Measurements from ENCODE around the gene CHN1.

The CHN1 gene

DNA sequence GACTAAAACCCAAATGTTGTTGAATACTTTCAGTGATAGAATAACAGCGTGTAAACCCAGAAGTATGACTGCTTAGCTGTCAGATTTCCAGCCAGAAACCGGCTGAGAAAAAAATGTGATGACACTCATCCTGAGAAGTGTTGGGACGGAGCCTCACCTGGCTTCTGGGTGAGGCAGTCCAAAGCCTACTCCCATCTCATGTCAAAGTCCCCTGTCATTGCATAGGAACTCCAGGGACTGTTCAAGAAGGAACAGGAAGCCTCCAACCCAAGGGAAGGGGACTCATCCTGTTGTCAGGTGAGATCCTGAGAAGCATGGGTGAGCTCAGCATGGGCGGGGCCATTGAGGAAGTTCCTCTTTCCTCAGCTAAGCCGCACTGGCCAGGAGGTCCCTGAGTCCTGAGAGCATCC lies 229.6 kb downstream of the CHN1 start:
- in situ Hi-C loops (cut with MboI; ENCODE audit: low sequenced_read_pairs), result no loop called here

DNA sequence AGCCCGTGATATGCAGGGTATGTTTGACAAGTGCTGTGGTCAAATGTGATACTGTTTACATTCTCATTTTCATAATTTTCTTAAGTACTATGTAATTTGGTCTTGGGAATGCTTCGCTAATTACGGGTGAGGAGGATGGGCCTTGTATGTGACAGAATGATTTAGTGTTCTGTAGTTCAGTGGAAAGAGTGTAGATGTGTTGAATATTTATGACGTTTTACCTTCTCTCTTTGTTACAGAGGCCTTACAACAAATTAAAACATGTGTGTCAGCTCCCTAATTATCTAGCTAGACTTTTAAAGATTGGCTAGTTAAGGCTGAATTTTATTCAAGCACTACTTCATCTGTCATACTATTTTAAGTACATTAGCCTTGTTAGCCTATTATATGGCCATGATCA lies 230.3 kb downstream of the CHN1 start:
- in situ Hi-C loops (cut with MboI; ENCODE audit: low sequenced_read_pairs), result loop anchor here (25.0 kb wide), 1 partner anchor 212 kb away; no protein-coding TSS in a partner anchor

DNA sequence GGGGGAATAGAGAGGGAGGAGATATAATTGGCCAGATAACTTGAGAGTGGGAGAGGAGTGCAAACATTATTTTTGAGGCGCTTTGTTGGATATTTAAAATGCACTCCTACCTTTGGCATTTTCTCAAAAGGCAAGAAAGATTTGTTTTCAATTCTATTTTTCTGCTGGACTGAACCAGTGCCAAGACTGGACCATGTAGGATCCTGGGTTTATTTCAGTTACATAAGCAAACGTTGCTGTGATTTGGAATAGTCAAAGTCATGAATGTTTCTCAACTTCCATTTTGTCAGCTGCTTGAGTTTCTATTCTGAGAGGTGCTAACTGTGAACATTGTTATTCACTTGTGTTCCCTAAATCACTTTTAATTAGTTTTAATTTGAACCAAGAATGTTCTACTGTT lies 232.0 kb downstream of the CHN1 start:
- in situ Hi-C loops (cut with MboI; ENCODE audit: low sequenced_read_pairs), result loop anchor here (25.0 kb wide), 1 partner anchor 214 kb away; no protein-coding TSS in a partner anchor

DNA sequence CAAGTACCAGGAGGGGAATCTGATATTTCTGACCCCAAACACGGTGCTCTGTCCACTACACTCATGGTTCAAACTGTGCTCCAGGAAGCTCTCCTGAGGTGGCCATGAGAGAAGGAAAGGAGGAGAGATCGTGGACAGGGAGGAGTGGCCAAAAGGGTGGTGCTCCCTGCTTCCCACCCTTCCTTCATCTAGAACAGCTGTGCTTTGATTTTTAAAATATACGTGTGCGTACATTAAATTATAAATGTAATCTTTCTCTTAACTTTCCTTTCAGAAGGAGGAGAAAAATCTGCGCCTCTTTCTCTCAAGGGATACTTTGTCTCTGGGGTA lies 232.7 kb downstream of the CHN1 start:
- in situ Hi-C loops (cut with MboI; ENCODE audit: low sequenced_read_pairs), result loop anchor here (25.0 kb wide), 1 partner anchor 215 kb away; no protein-coding TSS in a partner anchor

DNA sequence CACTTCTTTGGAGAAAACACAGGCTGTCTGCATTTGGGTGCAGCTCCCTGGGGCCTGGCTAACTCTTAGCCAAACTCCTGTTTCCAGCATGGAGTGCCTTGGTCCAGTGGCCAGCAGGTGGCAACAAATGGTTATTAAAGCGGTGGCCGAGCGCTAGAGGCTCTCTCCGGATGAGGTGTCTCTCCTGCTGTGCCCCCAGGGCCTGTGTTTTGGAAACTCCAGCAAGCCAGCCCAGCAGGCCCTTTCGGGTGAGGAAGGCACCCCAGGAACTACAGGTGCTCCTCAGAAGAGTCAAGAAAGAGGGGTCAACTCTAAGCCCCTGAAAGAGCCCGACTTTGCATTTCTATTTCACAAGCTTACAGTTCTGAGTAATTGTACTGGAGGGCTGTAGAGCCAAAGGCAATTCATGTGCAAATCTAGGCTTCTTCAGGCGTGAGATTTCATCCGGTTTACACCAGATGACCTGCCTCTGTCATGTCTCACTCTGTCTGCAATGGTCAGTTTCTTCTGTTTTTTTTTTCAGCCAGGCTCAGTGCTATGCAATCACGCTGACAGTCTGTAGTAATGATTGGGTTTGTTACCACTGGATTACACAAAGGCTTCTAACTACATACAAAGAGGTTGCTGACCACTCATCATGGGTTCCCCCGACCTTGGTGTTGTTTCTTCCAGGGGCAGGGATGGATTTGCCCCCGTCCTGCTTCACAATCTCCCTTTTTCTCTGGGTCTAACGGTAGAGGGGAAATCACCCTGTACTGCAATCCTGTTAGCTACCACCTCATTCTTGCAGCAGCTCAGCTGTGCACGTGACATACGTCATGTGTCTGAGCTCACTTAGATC lies 233.3 kb downstream of the CHN1 start:
- in situ Hi-C loops (cut with MboI; ENCODE audit: low sequenced_read_pairs), result loop anchor here (25.0 kb wide), 1 partner anchor 215 kb away; no protein-coding TSS in a partner anchor

DNA sequence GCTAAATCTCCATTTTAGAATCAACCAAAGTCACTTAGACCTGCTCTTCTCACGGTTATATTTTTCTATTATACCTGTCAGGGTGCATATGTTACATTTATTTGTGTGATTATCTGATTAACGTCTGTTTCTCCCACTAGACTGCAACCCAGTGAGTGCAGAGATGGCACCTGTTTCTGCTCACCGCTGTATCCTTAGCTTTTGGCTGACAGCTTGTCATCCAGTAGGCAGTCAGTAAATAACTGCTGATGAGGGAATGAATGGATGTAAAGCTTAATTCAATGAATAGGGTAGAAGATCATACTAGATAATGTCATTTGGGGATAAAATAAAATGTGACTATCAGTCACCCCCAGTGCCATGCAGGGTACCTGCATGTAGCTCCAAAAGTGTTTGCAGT lies 234.0 kb downstream of the CHN1 start:
- in situ Hi-C loops (cut with MboI; ENCODE audit: low sequenced_read_pairs), result loop anchor here (25.0 kb wide), 1 partner anchor 216 kb away; no protein-coding TSS in a partner anchor

DNA sequence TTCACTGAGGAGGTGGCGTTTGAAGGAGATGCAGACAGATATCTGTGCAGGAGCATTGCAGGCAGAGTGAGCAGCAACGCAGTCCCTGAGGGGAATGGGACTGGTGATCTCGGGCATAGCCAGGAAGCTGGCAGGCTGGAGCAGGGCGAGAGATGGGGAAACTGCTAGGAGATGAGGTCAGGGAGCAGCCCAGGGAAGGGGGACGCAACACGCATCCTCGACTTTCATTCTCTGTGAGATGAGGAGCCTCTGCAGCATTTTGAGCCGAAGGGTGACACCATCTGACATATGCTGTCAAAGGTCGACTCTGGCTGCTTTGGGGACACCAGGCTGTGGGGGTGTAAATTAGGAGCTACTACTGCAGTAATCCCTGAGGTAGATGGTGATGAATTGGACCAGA lies 236.6 kb downstream of the CHN1 start:
- in situ Hi-C loops (cut with MboI; ENCODE audit: low sequenced_read_pairs), result loop anchor here (25.0 kb wide), 1 partner anchor 219 kb away; no protein-coding TSS in a partner anchor

DNA sequence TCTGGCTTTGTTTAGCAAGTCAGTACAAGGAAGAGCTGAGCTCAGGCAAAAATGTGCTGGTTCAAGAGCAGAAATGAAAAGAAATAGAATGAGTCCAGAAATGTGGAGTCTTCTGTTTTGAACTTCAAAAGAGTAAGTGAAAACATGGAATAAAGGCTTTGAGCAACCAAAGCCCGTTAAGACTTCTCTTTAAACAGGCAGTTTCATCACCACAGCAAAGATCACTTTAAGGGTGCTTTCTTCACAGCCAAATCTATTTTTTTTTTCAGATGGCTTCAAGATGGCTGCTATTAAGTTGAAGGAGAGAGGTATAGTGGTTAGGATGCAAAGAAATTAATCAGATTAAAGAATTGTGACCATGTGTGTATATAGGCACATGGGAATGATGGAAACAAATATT lies 238.9 kb downstream of the CHN1 start:
- in situ Hi-C loops (cut with MboI; ENCODE audit: low sequenced_read_pairs), result loop anchor here (25.0 kb wide), 1 partner anchor 221 kb away; no protein-coding TSS in a partner anchor

DNA sequence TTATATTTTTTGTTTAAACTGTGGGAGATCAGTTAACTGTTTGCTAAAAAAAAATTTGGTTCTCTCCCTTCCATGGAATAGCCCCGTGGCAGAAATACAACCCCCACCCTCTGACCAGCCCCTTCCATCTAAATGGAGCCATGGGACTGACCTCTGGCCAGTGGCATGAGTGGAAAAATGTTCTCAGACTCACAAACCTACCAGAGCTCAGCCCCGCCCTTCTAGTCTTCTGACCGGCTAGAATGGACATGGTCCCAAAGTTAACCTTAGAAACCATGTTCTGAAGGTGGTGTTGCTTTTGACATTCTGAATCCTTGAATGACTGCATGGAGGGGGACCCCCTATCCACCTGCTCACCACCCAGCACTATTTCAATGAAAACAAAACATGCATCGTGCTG lies 239.6 kb downstream of the CHN1 start:
- in situ Hi-C loops (cut with MboI; ENCODE audit: low sequenced_read_pairs), result loop anchor here (25.0 kb wide), 1 partner anchor 222 kb away; no protein-coding TSS in a partner anchor

DNA sequence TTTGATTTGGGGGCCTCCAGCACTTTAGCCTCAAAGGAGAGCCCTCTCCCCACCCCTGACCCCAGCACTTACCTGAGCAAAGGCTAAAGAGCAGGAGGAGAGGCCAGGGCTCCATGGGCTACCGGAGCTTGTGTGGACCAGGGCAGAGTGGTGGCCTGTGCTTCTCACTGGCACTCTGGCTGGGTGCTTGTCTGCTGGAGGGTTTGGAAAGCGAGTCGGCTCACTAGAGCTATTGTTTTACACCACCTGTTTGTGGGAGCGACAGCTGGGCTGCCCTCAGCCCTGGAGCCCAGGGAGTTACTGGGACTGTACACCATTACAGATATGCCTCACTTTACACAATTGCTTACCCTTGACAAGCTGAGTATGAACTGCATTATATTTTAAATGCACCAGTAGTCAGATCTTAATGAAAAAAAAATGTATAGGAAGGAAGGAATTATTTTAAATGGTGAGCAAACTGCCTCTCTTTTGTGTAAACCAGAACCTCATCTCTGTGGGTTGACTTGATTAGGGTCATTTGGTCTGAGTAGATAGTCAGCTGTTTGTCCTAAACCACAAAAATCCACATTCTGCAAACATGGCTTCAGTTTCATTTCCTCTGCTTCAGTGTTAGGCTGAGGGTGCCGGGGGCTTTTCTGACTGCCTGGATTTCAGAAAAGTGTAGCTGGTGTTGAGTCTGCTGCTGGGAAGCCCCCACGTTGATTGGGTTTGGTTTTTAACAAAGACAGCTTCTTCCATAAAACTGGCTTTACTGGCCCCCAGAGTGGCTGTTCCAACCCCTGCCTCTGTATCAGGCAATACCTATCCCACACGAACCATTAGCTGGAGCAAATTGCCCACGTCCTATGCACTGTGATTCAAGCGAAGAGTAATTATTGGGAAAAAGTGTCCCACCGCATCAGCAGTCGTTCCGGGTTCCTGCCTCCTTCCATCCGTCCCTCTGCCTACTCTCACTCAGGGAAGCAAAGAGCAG lies 240.6 kb downstream of the CHN1 start, which contains the start of gene CHRNA1:
Gene CHRNA1 (minus strand): TSS at position 193 of the 976 bp plus-strand sequence. CDS start 78 bp downstream, at position 115.
- in situ Hi-C loops (cut with MboI; ENCODE audit: low sequenced_read_pairs), result loop anchor here (25.0 kb wide), 1 partner anchor 223 kb away; no protein-coding TSS in a partner anchor

DNA sequence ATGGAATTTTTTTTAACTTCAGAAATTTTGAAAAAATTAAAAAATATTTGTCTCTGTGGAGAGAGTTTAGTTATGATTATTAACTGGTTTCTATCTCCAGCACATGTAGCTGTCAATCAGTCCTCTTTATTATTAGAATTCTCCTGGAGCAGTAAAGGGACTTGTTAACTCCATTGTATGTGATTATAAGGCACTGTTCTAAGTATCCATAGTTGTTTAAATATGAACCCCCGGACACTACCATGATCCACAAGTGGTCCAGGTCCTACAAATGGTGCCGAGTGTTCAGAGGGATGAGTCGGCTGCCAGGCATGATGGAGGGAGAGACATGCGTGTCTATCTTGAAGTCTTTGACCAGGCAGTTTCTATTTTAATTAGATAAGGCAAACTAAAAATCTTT lies 241.4 kb downstream of the CHN1 start:
- in situ Hi-C loops (cut with MboI; ENCODE audit: low sequenced_read_pairs), result loop anchor here (25.0 kb wide), 1 partner anchor 224 kb away; no protein-coding TSS in a partner anchor

DNA sequence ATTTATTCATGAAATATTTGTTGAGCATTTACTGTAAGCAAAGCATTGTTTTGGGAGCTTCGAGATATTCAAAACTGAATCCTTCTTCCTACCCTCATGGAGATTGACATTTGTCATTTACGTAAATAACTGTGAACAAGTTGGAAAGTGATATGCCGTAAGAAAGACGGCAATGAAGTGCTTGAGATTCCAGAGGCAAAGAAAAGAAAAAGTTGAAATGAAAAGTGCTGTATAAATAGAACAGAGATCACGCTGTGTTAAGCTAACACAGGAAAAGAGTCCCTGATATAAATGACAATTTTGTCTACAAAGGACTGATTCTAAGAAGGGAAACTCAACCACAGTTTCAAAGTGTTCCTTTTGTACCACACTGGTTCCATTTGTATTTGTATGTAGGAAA lies 242.7 kb downstream of the CHN1 start:
- in situ Hi-C loops (cut with MboI; ENCODE audit: low sequenced_read_pairs), result loop anchor here (25.0 kb wide), 1 partner anchor 225 kb away; no protein-coding TSS in a partner anchor

DNA sequence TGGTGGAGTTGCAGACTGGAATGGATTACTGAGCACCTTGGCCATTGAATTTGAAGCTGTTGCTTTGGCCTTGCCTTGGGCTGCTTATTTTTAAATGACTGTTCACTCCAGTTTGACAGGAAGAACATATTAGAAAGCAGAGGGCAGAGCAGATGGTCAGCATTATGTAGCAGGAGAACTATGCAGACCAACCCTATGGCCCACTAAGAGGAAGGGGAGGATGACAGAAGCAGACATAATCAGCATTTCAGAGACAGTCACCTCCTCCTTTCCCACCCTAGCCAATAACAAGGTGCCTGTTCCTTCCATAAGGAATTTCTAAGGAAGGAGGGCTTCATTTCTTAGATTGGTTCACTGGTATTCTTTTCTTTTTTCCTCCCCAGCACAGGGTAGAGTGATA lies 243.3 kb downstream of the CHN1 start:
- in situ Hi-C loops (cut with MboI; ENCODE audit: low sequenced_read_pairs), result loop anchor here (25.0 kb wide), 1 partner anchor 225 kb away; no protein-coding TSS in a partner anchor

DNA sequence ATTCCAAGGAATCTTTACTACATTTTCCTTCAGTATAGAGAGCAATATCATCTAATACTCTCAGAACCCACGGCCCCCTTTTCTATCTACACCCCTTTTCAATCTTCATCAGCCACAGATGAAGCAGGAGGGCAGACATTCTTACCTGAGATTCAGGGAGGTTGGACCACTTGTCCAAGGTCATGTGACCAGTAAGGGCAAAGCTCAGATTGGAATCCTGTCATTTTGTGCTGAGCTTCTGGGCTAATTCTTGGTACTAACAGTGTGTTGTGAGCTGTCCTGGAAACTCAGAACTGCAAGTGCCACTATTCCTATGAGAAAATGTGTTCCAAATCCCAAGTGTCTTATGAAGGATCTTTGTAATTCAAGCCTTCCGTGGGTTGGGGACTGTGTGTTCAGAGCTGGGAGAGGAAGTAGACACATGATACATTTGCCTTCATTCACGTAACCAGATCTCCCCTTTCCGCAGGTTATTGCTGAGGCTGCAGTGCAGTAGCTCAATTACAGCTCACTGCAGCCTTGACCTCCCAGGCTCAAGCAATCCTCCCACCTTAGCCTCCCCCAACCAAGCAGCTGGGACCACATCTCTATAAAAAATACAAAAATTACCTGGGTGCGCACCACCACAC lies 244.2 kb downstream of the CHN1 start:
- in situ Hi-C loops (cut with MboI; ENCODE audit: low sequenced_read_pairs), result loop anchor here (25.0 kb wide), 1 partner anchor 226 kb away; no protein-coding TSS in a partner anchor

DNA sequence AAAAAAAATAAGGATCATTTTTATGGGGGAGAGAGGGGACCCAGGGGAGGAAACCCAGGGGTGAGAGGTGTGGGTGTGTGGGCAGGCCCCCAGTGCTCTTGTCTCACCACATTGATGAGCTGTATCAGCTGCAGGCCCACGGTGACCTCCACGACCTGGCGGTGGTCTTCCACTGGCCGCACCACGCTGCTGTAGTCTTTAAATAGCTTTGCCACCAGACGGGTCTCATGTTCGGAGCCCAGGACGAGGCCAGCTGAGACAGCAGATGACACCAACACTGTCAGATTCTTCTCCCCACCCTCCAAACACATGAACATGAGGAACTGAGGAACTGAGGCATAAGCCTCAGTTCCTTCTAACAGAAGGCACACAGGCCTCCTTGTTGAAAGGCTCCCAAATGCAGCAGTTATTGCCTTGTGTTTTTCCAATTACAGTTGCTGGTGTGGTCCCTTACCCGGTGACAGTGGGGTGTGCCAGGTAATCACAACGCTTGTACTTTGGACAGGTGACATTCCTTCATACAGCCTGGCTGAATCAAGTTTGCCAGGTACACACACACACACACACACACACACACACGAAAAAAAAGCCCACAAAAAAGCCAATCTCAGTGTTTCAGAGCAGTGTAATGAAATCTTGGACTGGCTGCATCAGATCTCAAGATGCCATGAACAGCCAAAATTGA lies 245.7 kb downstream of the CHN1 start:
- in situ Hi-C loops (cut with MboI; ENCODE audit: low sequenced_read_pairs), result loop anchor here (25.0 kb wide), 1 partner anchor 228 kb away; no protein-coding TSS in a partner anchor

DNA sequence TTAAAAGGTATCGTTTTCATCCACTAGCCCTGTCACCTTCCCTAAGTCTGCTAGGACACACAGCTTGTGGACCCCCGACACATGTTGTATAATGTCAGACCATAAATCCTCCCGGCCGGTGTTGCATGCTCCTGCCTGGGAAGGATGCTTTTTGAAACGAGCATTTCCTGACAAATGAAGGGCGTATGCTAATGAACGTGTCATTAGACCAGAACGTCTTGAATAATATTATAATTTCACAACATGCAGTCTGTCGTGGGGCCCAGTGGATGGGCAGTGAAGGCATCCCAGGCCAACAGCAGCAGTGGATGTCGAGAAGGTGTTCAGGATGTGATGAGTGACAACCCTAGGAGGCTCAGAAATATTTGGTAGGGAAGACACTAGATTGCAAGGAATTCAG lies 248.4 kb downstream of the CHN1 start:
- in situ Hi-C loops (cut with MboI; ENCODE audit: low sequenced_read_pairs), result loop anchor here (25.0 kb wide), 1 partner anchor 231 kb away; no protein-coding TSS in a partner anchor

DNA sequence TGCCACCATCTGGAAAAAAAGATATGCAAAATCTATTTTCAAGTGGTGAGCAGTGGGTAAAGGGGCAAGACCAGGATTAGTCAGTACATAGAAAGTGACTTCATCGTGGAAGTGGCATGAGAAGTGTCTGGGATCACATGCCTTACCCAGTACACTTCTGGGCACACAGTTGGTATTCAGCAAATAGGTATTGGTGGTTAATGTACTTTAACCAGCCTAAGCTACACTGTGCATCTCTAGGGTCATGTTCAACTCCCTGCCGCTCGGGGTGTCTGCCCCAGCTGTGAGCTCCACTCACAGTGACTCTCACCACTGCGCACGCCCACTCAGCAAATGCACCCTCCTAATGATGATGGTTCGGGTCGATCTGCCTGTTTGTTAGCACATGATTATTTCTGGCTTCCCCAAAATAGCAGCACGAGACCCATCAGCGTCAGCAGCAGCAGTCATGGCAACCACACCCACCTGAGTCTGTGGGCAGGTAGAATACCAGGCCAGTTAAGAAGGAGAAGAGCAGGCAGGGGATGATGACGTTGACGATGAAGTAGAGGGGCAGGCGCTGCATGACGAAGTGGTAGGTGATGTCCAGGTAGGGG lies 252.0 kb downstream of the CHN1 start:
- in situ Hi-C loops (cut with MboI; ENCODE audit: low sequenced_read_pairs), result loop anchor here (25.0 kb wide), 1 partner anchor 234 kb away; no protein-coding TSS in a partner anchor

DNA sequence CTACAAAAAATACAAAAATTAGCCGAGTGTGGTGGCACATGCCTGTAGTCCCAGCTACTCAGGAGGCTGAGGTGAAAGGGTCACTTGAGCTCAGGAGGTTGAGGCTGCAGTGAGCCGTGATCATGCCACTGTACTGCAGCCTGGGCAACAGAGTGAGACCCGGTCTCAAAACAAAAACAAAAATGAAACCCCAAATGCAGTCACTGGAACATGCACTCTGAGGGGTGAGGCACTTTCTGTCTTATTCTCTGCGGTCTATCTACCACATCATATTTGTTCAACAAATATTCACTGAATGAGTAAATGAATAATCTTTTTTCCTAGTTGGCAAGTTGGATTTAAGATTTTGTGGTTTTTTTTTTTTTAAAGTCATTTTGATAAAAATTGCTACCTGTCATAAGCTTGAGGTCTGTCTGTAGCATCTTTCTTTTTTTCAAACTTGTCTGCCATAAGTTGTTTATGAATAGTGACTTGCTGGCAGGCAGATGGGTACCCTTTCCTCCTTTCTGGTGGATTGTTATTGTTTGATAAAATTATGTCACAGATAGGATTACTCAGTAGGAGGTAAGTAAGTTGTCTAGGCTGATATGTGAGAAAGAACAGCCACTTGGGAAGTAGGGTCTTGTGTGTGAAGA lies 252.7 kb downstream of the CHN1 start:
- in situ Hi-C loops (cut with MboI; ENCODE audit: low sequenced_read_pairs), result loop anchor here (25.0 kb wide), 1 partner anchor 235 kb away; no protein-coding TSS in a partner anchor
